GM21528 (cell line): ENCODE data around the gene HOXA3.

ENCODE experiments used
- ATAC-seq: cut with Tn5 transposase; IDR thresholded peaks from one replicate; pipeline ENCODE4 v1.9.1; 2021; ENCODE audit warnings: mild to moderate bottlenecking, moderate library complexity; ENCODE audit not compliant: unreplicated experiment, low FRiP score

The HOXA3 gene

DNA sequence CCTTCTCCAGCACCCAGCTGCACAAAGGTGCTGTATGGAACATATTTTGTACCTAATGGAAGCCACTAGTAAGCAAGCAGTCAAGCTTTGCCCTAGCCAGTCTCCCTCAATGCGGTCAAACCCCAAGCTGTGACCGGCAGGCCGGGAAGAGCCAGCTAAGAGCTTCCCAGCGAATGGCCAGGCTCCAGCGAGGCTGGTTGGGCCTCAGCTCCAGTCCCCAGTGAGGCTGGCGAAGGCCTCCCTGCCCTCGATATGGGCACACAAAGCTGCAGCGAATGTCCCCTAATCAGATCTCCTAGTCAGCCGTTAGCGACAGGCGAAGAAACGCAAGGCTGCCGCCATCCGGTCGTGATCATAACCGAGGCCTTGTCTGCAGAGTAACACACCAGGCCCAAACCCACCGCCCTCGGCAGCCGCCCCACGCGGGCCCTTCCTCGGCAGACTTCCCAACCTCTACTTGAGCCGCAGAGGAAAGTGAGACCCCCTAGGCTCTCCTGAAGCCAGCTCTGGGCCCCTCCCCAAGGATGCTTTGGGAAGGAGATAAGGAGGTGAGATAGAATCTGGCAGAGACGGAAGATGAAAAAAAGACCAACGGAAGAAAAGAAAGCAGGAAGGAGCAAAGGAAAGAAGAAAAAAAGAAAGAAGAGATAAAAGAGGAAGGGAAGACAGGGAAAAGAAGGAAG lies 16.0 kb upstream of the HOXA3 start:
- ATAC-seq = no peak

DNA sequence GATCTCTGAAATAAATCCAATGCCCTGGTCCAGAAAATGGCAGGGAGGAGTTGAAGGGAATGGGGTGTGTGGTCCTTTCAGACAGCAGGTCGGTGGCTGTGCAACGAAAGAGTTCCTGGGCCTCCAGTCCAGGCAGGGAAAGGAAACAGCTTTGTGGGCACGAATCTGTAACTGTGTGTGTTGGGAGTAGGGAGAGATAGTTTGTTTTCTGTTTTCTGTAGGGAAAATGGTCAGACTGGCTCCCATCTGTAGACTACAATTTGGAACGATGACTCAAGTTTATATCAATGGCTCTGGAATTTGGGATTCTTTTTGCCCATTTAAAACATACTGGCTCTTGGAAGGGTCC lies 15.5 kb upstream of the HOXA3 start:
- ATAC-seq = no peak

DNA sequence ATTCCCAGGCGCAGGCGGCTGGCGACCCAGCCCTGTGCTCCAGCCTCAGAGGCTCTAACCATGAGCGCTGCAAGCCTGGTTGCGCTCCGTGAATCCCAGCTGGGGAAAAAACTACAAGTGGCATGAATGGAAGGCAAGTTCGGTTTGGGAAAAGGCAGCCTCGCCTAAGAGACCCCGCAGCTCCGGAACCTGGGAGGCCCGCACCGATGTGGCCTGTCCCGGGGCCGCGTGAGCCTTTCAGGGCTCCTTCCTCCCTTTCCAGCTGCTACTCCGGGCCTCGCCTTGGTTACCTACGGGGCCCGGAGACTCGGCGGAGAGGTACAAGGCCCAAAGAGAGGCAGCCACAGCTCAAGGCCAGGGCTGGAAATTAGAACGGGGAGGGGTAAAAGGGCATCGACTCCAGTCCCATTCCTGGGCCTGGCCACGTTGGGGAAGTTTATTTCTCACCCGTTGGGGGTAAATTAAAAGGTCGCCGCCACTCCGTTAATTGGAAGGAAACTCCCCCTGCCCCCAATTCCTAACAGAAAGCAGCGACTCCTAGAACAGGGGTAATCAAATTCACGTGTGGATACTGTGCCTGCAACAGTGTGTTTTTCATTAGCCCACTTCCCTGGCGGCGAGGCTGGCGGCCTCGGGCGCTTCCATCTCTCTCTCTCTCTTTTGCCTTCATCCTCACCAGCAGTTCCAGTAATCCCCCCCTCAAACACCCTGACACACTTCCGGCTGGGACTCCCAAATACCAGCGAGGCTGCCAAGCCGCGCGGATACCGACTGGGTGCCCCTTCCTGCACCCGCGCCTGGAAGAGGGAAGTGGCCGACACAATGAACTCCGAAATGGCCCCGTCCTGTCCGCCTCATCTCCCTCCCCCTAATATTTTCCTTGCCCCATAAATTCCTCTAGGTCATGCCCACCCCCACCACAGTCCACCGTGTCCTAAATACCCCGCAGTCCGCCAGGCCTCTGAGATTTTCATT lies 14.4 kb upstream of the HOXA3 start:
- ATAC-seq = no peak

DNA sequence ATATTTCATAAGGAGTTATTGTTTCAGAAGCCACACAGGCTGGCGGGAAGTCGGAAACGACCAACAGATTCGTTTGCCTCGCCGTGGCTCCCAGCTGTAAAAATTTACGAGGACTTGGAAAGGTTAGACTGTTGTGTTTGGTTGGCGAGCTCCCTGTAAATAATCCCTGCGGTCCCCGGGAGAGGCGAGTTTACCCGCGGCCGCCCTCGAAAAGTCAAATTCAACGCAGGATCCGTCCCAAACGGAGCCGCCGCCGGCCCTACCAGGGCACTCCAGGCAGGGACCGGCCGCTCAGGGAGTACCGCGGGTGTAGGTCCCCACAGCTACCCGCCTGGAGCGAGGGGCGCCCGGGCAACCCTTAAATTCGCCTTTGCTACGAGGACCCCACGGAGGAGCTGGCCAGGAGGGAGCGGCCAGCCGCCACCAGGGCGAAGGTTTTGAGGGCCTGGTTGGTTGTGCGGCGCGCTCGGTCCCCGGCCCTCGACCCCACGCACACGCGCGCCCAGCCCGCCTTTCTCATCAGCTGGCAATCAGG lies 13.7 kb upstream of the HOXA3 start:
- ATAC-seq = no peak

DNA sequence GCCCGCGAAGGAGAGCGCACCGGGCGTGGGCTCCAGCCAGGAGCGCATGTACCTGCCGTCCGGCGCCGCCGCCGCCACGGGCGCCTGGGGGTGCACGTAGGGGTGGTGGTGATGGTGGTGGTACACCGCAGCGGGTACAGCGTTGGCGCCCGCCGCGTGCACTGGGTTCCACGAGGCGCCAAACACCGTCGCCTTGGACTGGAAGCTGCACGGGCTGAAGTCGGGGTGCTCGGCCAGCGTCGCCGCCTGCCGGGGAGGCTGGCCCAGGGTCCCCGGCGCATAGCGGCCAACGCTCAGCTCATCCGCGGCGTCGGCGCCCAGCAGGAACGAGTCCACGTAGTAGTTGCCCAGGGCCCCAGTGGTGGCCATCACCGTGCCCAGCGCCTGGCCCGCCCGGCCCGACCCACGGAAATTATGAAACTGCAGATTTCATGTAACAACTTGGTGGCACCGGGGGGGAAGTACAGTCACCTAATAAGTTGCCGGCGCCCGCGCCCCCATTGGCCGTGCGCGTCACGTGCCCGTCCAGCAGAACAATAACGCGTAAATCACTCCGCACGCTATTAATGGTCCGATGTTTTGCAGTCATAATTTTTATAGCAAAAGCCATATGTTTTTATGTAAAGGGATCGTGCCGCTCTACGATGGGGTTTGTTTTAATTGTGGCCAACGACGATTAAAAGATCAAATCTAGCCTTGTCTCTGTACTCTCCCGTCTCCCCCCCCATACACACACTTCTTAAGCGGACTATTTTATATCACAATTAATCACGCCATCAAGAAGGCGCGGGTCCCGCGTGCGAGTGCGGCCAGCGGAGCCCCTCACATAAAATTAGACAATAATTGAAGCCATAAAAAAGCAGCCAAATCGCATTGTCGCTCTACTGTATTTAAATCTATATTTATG lies 13.0 kb upstream of the HOXA3 start, which contains the start of gene HOXA9:
Gene HOXA9, minus strand, starts transcription at position 449 of the 907 bp plus-strand sequence. Its CDS starts 80 bp downstream, at position 369.
- ATAC-seq = no peak

DNA sequence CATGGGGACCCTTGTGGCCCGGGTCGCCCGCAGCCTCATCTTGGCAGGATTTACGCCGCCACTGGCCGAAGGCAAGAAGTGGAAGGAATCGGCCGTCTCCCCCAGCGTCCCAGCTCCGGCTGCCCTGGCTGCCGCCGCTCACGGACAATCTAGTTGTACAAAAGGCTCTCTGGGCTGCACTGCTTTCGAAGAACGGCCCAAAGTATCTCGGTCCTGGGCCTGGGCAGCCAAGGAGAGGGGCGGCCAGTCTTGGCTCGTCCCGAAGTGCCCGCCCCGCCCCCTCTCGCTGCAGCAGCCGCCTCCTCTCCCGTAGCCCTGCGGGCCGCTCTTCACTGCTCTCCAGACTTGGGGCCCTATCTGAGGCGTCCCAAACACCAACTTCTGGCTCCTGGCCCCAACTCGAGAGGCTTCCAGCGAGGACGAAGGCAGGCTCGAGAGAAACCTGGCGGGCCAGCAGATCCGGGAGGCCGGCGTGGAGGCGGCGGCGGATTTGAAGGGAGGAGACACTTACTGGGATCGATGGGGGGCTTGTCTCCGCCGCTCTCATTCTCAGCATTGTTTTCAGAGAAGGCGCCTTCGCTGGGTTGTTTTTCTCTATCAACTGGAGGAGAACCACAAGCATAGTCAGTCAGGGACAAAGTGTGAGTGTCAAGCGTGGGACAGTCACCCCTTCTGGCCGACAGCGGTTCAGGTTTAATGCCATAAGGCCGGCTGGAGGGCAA lies 12.1 kb upstream of the HOXA3 start:
- no peak for ATAC-seq

DNA sequence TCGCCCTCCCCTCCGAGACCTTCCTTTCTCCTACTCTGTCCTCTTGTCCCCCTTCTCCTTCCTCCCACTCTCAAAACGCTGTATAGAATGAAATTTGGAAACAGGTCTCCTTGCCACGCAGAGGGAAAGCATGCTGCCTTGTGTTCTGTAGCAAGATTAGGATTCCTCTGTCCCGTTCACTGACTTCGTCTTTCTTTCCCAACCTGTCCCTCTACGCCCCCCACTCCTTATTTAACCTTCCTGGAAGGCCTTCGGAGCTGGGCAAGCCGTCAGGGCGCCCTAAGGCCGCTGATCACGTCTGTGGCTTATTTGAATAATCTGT lies 11.6 kb upstream of the HOXA3 start:
- ATAC-seq = no peak

DNA sequence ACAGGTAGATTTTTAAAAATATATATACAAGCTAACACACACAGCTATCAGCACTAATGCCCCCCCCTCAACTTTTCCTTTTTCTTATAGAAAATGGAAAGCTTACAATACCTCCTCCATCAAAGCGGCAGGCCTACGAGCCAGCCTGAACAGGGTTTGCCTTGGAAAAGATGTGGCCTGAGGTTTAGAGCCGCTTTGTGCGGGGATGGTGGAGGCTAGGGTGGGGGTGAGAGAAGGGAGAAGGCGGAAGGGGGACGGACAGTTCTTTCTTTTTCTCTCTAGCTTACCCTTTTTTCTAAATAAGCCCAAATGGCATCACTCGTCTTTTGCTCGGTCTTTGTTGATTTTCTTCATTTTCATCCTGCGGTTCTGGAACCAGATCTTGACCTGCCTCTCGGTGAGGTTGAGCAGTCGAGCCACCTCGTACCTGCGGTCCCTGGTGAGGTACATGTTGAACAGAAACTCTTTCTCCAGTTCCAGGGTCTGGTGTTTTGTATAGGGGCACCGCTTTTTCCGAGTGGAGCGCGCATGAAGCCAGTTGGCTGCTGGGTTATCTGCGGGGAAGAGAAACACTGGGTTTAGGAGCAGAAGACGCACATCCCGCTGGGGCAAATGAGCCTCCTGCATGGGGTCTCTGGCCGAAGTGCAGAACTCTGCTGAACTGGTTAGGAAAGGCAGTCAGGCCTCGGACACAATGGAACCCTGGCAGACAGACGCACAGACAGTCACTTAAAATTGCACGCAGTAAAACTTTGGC lies 11.1 kb upstream of the HOXA3 start:
- no peak for ATAC-seq

DNA sequence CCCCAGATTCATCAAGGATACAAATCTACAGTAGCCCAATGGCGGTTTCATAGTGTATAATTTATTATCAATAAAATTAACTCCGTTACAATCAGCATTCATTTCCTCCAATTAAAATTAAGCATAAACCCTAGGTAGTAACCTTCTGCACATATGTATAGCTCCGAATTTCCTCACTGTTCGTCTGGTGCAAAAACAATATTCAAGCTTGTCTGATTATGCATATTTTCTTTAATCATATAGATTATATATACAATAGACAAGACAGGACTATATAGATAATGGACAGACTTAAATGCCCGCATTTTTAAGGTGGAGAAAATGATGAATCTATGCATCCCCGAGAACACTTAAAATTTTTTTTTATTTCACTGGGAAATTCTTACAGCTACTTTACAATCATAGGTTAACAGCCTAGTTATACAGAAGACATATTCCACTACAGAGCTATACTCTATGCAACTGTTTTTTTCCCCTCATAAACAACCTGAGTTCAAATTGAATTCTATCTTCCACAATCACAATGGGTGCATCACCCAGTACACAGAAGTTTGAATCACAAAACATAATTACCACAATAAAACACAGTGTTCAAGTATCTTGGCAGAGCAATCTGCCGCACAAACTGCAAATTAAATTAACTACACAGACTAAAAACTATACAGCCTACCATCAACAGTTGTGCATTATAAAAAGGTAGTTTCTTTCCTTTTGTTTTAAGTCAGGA lies 10.3 kb upstream of the HOXA3 start:
- no peak for ATAC-seq

DNA sequence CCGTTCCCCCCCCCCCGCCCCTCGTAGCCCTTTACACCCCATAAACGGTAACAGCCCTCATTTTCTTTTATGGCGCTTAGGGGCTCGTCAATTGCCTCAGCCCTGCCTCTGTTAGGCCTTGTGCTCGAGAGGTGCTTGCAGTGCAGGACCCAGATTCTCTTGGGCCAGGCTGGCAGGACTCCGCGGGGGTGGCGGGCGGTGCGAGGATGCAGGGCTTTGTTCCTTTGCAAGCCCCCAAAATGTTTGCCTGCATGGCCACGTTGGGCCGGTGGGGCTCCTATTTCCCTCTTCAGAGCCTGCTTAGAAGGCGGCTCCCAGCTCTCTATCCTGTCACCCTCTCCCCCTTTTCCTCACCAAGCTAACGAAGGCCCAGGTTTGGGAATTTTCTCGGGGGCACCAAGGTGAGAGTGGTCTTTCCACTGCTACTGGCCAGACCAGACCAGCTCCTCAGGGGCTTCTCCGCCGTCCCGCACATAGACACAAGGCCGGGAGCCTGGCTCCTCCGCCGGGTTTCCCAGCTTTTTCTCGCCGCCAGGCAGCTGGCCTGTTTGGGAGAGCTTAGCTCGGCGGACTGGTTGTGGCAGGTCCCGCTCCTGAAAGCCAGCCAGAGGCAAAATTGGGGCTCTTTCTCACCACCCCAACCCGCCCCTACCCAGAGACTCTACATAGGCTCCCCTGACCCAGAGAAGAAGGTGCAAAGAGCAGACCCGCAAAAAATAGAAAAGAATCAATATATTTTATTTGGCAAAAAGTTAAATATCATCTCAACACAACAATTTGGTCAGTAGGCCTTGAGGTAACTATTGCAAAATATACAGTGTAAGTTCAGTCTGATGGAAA lies 9.6 kb upstream of the HOXA3 start:
- ATAC-seq = no peak

DNA sequence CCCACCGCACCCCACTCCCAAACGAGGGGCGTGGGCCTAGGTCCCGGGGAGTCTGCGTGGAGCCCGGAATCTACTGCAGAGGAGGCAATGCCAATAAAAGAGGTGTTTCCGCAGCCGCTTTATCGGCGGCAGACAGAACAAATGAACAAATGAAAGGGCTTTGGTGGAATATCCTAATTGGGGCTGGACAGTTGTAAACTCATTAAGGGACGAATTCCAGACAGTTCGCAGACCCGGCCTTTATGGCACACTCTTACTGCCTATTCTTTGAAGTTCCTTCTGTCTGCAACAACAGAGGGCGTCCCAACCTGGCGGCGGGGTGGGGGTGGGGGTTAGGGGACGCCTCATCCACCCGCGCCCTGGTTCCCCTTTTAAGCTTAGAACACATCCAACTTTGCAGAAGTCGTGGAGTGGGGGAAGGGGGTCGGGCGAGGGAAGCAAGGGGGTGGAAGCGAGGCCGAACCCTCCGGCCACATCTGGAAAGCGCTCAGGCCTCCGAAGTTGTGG lies 8.9 kb upstream of the HOXA3 start:
- no peak for ATAC-seq

DNA sequence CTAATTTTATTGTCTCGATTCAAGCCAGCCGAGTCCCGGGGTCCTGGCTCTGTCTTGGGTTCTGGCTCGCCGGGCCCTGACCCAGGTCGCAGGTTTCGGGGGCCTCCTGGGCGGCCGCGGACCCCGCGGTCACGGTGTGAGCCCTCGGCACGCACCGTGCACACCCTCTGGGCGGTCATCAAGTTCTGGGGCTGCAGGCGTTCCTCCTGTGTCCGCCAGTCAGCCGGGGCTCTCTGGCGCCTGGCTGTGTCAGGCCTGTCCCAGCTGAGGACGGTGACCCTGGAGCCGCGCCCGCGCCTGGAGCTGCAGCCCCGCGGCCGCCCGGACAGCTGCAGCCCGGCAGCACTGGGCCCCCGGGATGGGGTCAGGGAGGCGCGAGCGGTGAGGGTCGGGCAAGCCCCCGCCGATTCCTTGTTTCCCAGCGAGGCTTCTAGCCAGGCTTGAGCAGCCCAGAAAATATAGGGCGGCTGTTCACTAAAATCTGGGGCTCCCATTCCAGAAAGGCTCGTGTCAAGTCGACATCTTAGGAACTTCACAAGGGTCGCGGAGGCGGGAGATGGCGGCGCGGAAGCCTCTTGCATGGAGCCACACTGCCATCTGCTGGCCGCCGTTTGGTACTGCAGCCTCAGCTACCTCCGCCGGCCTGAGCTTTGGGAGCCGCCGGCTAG lies 8.3 kb upstream of the HOXA3 start:
- ATAC-seq = no peak

DNA sequence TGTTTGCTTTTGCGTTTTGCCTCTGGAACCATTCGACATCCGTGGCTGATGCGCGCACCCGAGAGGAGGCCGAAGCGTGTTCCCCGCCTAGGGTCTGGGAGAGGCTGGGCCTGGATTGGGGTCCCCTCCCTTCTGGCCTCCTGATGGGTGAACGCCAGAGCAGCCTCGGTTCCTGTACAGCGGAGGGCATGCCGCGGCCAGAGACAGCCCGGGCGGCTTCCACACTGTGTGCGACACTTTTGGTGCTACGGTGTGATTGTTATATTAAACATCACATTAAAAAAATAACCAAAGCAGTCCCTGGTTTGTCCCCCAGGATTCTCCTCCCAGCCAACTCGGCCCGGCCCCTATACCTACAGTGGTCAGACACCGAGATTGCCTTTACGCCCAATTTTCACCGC lies 7.8 kb upstream of the HOXA3 start:
- no peak for ATAC-seq

DNA sequence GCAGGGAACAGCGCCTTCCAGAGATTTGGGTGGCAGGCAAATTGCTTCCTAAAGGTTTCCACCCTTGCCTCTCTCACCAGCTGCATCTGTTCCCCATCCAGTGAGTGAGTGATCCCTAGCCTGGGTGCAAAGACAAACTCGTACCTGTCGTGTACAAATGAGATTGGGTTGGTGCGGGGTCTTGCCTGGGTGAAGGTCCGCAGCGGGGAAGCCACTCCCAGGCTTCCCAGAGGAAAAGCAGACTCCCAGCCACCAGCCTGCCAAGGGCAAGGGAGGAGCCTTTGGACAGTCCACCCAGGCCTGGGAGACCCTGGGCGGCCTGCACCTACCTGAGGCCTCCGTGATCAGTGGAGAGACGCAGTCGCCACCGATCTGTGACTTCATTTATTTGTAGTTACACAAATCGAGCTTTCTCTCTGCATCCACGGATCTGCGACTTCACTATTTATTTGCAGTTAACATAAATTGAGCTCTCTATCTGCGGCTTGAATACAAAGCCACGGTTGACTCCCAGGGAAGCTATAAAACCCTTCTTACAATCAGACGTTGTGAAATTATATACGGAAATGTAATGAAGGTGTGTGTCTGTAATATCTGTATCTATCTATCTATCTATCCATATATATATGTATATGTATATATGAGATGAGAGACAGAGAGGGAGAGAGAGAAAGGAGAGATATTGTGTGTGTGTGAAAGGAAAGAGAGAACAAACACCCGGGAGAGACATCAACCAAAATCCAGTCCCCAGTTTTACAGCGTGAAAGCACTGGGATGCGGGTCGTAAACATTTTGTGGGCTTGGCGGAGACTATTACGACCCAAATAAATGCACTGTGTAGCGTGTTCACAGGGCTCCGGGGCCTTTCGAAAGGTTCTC lies 7.1 kb upstream of the HOXA3 start:
- ATAC-seq = no peak

DNA sequence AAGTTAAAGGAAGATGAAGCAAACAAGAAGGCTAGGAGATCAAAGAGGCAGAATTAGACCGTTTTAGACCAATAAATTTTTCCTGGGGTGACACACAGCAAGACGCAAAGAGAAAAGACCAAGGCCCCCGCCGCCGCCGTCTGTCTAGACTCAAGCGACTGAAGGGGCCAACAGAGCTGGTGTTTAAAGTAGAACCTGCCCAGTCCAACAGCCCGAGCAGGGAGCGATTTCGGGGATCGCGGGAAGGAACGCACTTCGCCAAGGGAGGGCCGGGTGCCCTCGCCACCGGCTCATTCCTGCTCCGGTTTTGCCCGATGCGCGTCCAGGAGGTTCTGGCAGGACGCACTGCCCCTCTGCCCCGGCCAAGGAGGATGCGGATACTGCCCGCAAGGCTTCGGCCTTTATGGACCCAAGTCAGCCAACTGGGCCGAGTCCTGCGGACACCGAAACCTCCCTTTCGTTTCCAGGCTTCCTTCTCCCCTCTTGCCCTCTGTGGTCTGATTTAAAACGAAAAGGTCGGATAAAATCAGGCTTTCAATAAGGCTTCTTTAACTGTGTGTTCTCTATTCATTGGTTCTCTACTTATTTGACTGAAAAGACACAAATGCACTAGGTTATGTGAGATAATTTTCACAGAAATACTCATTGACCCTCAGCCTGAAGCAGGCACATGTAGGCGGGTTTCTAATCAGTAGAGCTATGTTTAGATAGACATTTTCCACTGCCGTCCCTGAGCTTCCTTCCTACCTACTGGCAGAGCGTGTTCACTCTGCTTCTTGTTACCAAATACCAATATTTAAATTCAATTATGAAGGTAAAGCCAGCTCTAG lies 6.3 kb upstream of the HOXA3 start:
- ATAC-seq = no peak
